GM12872 (cell line): Measurements from ENCODE around the gene EPN3.

Experiments used
- CTCF ChIP-seq: IDR thresholded peaks from 3 replicates; pipeline ENCODE4 v1.5.1; 2011; ENCODE audit warnings: low read depth, mild to moderate bottlenecking, low read length, moderate library complexity; ENCODE audit not compliant: insufficient read depth

EPN3 gene

GRCh38 chr17:50560185-50560824 lies 27.8 kb downstream of the EPN3 start, which contains the start of gene CACNA1G:
CACNA1G (plus strand) TSS chr17:50560715; CDS start chr17:50561460, 745 bp downstream.
- TF ChIP-seq CTCF = no peak

GRCh38 chr17:50560931-50561745 lies 28.6 kb downstream of the EPN3 start:
- TF ChIP-seq CTCF = no peak

GRCh38 chr17:50561746-50562141 lies 29.2 kb downstream of the EPN3 start:
- TF ChIP-seq CTCF = no peak

GRCh38 chr17:50562242-50563091 lies 29.9 kb downstream of the EPN3 start:
- TF ChIP-seq CTCF = no peak

- TF ChIP-seq CTCF = no peak
Measured at GRCh38 chr17:50563092-50563511, 30.6 kb downstream of the EPN3 start.

- no peak for TF ChIP-seq CTCF
Measured at GRCh38 chr17:50564916-50565315, 32.4 kb downstream of the EPN3 start.
